ENCODE measurements around the gene CNOT1.
A peak's percentile ranks its signal among the peaks of the same experiment; 100 is the strongest.
"Not testable (repeated sequence)": the region's sequence is repeated elsewhere in the genome, so short reads cannot be mapped to it uniquely, and the experiment has no call there.

The CNOT1 gene

GRCh38 chr16:58500430-58501241 lies 129.0 kb downstream of the CNOT1 start:
- peak; percentile 0 for DNase-seq

GRCh38 chr16:58499615-58500351 lies 129.8 kb downstream of the CNOT1 start, which contains the start of gene NDRG4:
Gene NDRG4 (plus strand): TSS chr16:58500143. CDS start chr16:58500249, 106 bp downstream.
- DNase-seq: peak; percentile 82

GRCh38 chr16:58499092-58499511 lies 130.5 kb downstream of the CNOT1 start:
- DNase-seq: no peak

- no peak for DNase-seq
Observed at GRCh38 chr16:58498341-58499091, 131.1 kb downstream of the CNOT1 start.

- no peak for DNase-seq
Observed at GRCh38 chr16:58497935-58498334, 131.7 kb downstream of the CNOT1 start.

GRCh38 chr16:58497468-58497867 lies 132.2 kb downstream of the CNOT1 start:
- no peak for DNase-seq

GRCh38 chr16:58495521-58496331 lies 133.9 kb downstream of the CNOT1 start:
- no peak for DNase-seq

GRCh38 chr16:58494981-58495520 lies 134.6 kb downstream of the CNOT1 start:
- DNase-seq: peak; percentile 89

GRCh38 chr16:58493756-58494431 lies 135.7 kb downstream of the CNOT1 start:
- DNase-seq: no peak

GRCh38 chr16:58492735-58493134 lies 136.9 kb downstream of the CNOT1 start:
- DNase-seq: no peak

GRCh38 chr16:58492066-58492465 lies 137.6 kb downstream of the CNOT1 start:
- no peak for DNase-seq

GRCh38 chr16:58490539-58490938 lies 139.1 kb downstream of the CNOT1 start:
- DNase-seq: not testable (repeated sequence)

GRCh38 chr16:58490065-58490464 lies 139.6 kb downstream of the CNOT1 start:
- no peak for DNase-seq

- DNase-seq: no peak
Observed at GRCh38 chr16:58488531-58488930, 141.1 kb downstream of the CNOT1 start.

GRCh38 chr16:58487566-58488351 lies 141.9 kb downstream of the CNOT1 start:
- DNase-seq: peak; percentile 37

- DNase-seq: no peak
Observed at GRCh38 chr16:58485184-58485887, 144.3 kb downstream of the CNOT1 start.

GRCh38 chr16:58481931-58482330 lies 147.7 kb downstream of the CNOT1 start:
- DNase-seq: no peak

GRCh38 chr16:58481226-58481869 lies 148.3 kb downstream of the CNOT1 start:
- DNase-seq: no peak

GRCh38 chr16:58478427-58478826 lies 151.2 kb downstream of the CNOT1 start:
- no peak for DNase-seq
